HCT116 (cell line): ENCODE results near the gene CPZ. TPM values are rescaled to one million over a fixed set of nuclear protein-coding genes. Genes with fewer than 3 reads are reported as not detected.

Experiments used
- ATAC-seq: fragments of 200-7000 bp; cut with Tn5 transposase; 2 replicates; pipeline ENCODE4 v1.9.1; 2020; ENCODE audit warnings: mild to moderate bottlenecking, moderate library complexity
- BruUV-seq: library from RNA; stranded (reverse); fragments of 400-500 nt; replicated peaks from 2 replicates; lab custom pipeline; 2021; lab: Mats Ljungman, UMichigan
- CTCF ChIA-PET: fragments of 300-600 bp; sonication (Branson Sonifier 250); formaldehyde crosslinking; loops from one replicate; lab custom pipeline; 2021; ENCODE audit warnings: antibody characterized with exemption; lab: Charles Lee
- POLR2A ChIA-PET: fragments of 300-600, 350-600 bp; sonication (Branson Sonifier 250); formaldehyde crosslinking; loops from one replicate; lab custom pipeline; 2021; ENCODE audit warnings: antibody characterized with exemption; lab: Charles Lee
- RAD21 ChIA-PET, 2 experiments: fragments of 300-600 bp; sonication (Branson Sonifier 250); formaldehyde crosslinking; loops; one replicate each; lab custom pipeline; 2023; ENCODE audit warnings: low total read pairs in 2 of 2; ENCODE audit not compliant: uncharacterized antibody in 2 of 2, unreplicated experiment in 2 of 2, low non-redundant PET in 1 of 2; lab: Charles Lee
- DNase-seq: peaks from one replicate; pipeline ENCODE4 v3.0.0-alpha.2; 2010; ENCODE audit warnings: low read depth, low spot score
- H2AFZ ChIP-seq: fragments of 200-600 bp; shearing (Covaris generic), sonication (generic); 2 replicates; pipeline ENCODE4 v1.6.1; 2017; ENCODE audit warnings: low read depth, mixed run types, mixed read lengths, antibody characterized with exemption, low read length; ENCODE audit not compliant: poor library complexity, severe bottlenecking
- H3K27ac ChIP-seq: 2 replicates; pipeline ENCODE4 v1.5.1; 2012; ENCODE audit warnings: low read depth, low read length
- H3K27me3 ChIP-seq: fragments of 200-600 bp; sonication (generic); 2 replicates; pipeline ENCODE4 v1.6.1; 2016; ENCODE audit warnings: mixed run types, low read length, mixed read lengths; ENCODE audit not compliant: insufficient read depth
- H3K36me3 ChIP-seq, 2 experiments: fragments of 200-500 bp in 1 of 2; fragments of 200-600 bp in 1 of 2; sonication (Bioruptor generic) in 1 of 2; sonication (generic) in 1 of 2; 2 replicates each; pipeline versions ENCODE4 v1.5.1 to v1.6.1; 2014 to 2016; ENCODE audit warnings: low read length in 2 of 2, inconsistent platforms in 1 of 2, mixed read lengths in 1 of 2, mixed run types in 1 of 2; ENCODE audit not compliant: insufficient read depth in 2 of 2, control insufficient read depth in 1 of 2
- H3K4me1 ChIP-seq, 2 experiments: fragments of 200-600 bp in 1 of 2; sonication (generic) in 1 of 2; 2 replicates each; pipeline versions ENCODE4 v1.5.1 to v1.6.1; 2012 to 2017; ENCODE audit warnings: low read length in 2 of 2, inconsistent platforms in 1 of 2, mild to moderate bottlenecking in 1 of 2, mixed read lengths in 1 of 2, mixed run types in 1 of 2, moderate library complexity in 1 of 2; ENCODE audit not compliant: insufficient read depth in 2 of 2, control insufficient read depth in 1 of 2
- H3K4me2 ChIP-seq: fragments of 200-600 bp; sonication (generic); 2 replicates; pipeline ENCODE4 v1.6.1; 2017; ENCODE audit warnings: mixed run types, low read length, mixed read lengths
- H3K4me3 ChIP-seq, 2 experiments: fragments of 200-600 bp in 1 of 2; sonication (generic) in 1 of 2; replicated peaks in 1 of 2; 2 replicates each; pipeline ENCODE4 v1.5.1; 2011 to 2016; ENCODE audit warnings: low read length in 2 of 2, control low read depth in 1 of 2, low read depth in 1 of 2, mild to moderate bottlenecking in 1 of 2, mixed read lengths in 1 of 2, mixed run types in 1 of 2
- H3K79me2 ChIP-seq: fragments of 200-600 bp; sonication (generic); 2 replicates; pipeline ENCODE4 v1.6.1; 2017; ENCODE audit warnings: mild to moderate bottlenecking, mixed run types, low read length, moderate library complexity, mixed read lengths; ENCODE audit not compliant: insufficient read depth
- H3K9ac ChIP-seq: fragments of 200-600 bp; sonication (generic); 2 replicates; pipeline ENCODE4 v1.6.1; 2016; ENCODE audit warnings: low read length, mixed read lengths
- H3K9me2 ChIP-seq: fragments of 200-600 bp; sonication (generic), shearing (Covaris generic); 2 replicates; pipeline ENCODE4 v1.6.1; 2017; ENCODE audit warnings: mixed run types, mild to moderate bottlenecking, moderate library complexity; ENCODE audit not compliant: insufficient read depth
- H3K9me3 ChIP-seq, 2 experiments: fragments of 200-500 bp in 1 of 2; fragments of 200-600 bp in 1 of 2; sonication (Bioruptor generic) in 1 of 2; sonication (generic) in 1 of 2; 2 replicates each; pipeline ENCODE4 v1.6.1; 2014 to 2017; ENCODE audit warnings: low read length in 2 of 2, mixed read lengths in 2 of 2, inconsistent platforms in 1 of 2, low read depth in 1 of 2, mild to moderate bottlenecking in 1 of 2, mixed run types in 1 of 2, moderate library complexity in 1 of 2; ENCODE audit not compliant: control insufficient read depth in 1 of 2, insufficient read depth in 1 of 2
- H4K20me1 ChIP-seq: fragments of 200-600 bp; sonication (generic), shearing (Covaris generic); 2 replicates; pipeline ENCODE4 v1.6.1; 2017; ENCODE audit warnings: mixed run types, mild to moderate bottlenecking, moderate library complexity; ENCODE audit not compliant: insufficient read depth
- CBX3 ChIP-seq: IDR thresholded peaks from 2 replicates; pipeline ENCODE4 v1.6.1; 2012; ENCODE audit warnings: low read depth
- EGR1 ChIP-seq: IDR thresholded peaks from 2 replicates; pipeline ENCODE4 v1.6.1; 2012; ENCODE audit warnings: low read depth
- EZH2phosphoT487 ChIP-seq: fragments of 200-600 bp; IDR thresholded peaks from 2 replicates; pipeline ENCODE4 v1.6.1; 2018; ENCODE audit warnings: antibody characterized with exemption, borderline replicate concordance
- JUND ChIP-seq: IDR thresholded peaks from 2 replicates; pipeline ENCODE4 v1.6.1; 2012
- POLR2AphosphoS5 ChIP-seq: IDR thresholded peaks from 2 replicates; pipeline ENCODE4 v1.6.1; 2011; ENCODE audit warnings: mild to moderate bottlenecking, low read depth, low read length, moderate library complexity
- RAD21 ChIP-seq: IDR thresholded peaks from 2 replicates; pipeline ENCODE4 v1.6.1; 2012; ENCODE audit warnings: low read depth, mild to moderate bottlenecking
- SP1 ChIP-seq: IDR thresholded peaks from 2 replicates; pipeline ENCODE4 v1.6.1; 2012; ENCODE audit warnings: low read depth
- ZFX ChIP-seq: fragments of 450-650 bp; IDR thresholded peaks from 2 replicates; pipeline ENCODE4 v1.6.1; 2017
- ZNF274 ChIP-seq: fragments of 200-500 bp; sonication (Bioruptor generic); IDR thresholded peaks from 2 replicates; pipeline ENCODE4 v1.6.1; 2014; ENCODE audit warnings: mild to moderate bottlenecking, low read depth, low read length, inconsistent platforms
- intact Hi-C: fragments of 100-400 bp; cut with micrococcal nuclease; formaldehyde crosslinking; loops from 2 replicates; pipeline ENCODE4 v1.10.0; 2022
- total RNA-seq: library from RNA; stranded (reverse); gene quantifications from one replicate; pipeline ENCODE4 v1.2.1, GENCODE V29; 2021; ENCODE audit not compliant: unreplicated experiment

The CPZ gene
- total RNA-seq, 1 experiment from 2014 or later: not detected

GRCh38 chr4:8560265-8561047 is 32.1 kb upstream of the CPZ start:
- Histone ChIP-seq H3K9me2 (no peaks in the 10 kb centered on the region), H4K20me1 (no peaks in the 10 kb centered on the region), H3K27ac (no peak overlapping the region), H3K4me2 (no peak overlapping the region), H2AFZ (no peak overlapping the region), H3K4me1 (peaks cover 0 to 5% of the 10 kb centered on the region in 2 experiments; a peak in 1 of 4 replicates), H3K9me3 (no peaks in the 10 kb centered on the region), H3K27me3 (no peaks in the 10 kb centered on the region), H3K4me3 (no peak overlapping the region), H3K79me2 (no peaks in the 10 kb centered on the region), H3K9ac (no peak overlapping the region), H3K36me3 (no peaks in the 10 kb centered on the region)
- CTCF ChIA-PET: interaction anchor here (1.4 kb wide), 1 partner anchor 14 kb away, joined by 3 read pairs; no protein-coding TSS in a partner anchor
- no peak for DNase-seq
- BruUV-seq: no TSS peak
- POLR2A ChIA-PET: no interaction called here
- intact Hi-C loops: no loop called here
- RAD21 ChIA-PET: no interaction called here
- TF ChIP-seq EZH2phosphoT487: no peak
- TF ChIP-seq EGR1: no peak
- TF ChIP-seq CBX3: no peak
- TF ChIP-seq POLR2AphosphoS5: no peak
- TF ChIP-seq ZFX: no peak
- no peak for TF ChIP-seq JUND
- TF ChIP-seq RAD21: no peak
- TF ChIP-seq ZNF274: no peak
- no peak for ATAC-seq

GRCh38 chr4:8564595-8564994 is 28.0 kb upstream of the CPZ start:
- Histone ChIP-seq H3K9ac (no peak overlapping the region), H3K27ac (no peak overlapping the region), H3K9me2 (no peaks in the 10 kb centered on the region), H3K27me3 (no peaks in the 10 kb centered on the region), H3K9me3 (no peaks in the 10 kb centered on the region), H3K4me1 (no peaks in the 10 kb centered on the region), H2AFZ (no peak overlapping the region), H4K20me1 (no peaks in the 10 kb centered on the region), H3K4me2 (no peak overlapping the region), H3K79me2 (no peaks in the 10 kb centered on the region), H3K4me3 (no peak overlapping the region), H3K36me3 (no peaks in the 10 kb centered on the region)
- ChIA-PET POLR2A (no interaction called here), CTCF (no interaction called here), RAD21 (no interaction called here)
- TF ChIP-seq SP1: no peak
- no peak for TF ChIP-seq RAD21
- no TSS peak for BruUV-seq
- ATAC-seq (no peak), DNase-seq (no peak)
- intact Hi-C loops: no loop called here
